OCI-LY7 (cell line): ENCODE measurements around the gene MAP2K5. TPM values are rescaled to one million over a fixed set of nuclear protein-coding genes. Genes with fewer than 3 reads are reported as not detected.

Source experiments
- BruUV-seq: library from RNA; stranded (reverse); fragments of 400-500 nt; replicated peaks from 2 replicates; lab custom pipeline; 2021; lab: Mats Ljungman, UMichigan
- CTCF ChIA-PET: fragments of 300-600 bp; sonication (Branson Sonifier 250); formaldehyde crosslinking; loops from one replicate; lab custom pipeline; 2022; ENCODE audit warnings: antibody characterized with exemption; ENCODE audit not compliant: unreplicated experiment; lab: Charles Lee
- POLR2A ChIA-PET: fragments of 300-600 bp; sonication (Branson Sonifier 250); formaldehyde crosslinking; loops from one replicate; lab custom pipeline; 2022; ENCODE audit warnings: antibody characterized with exemption; lab: Charles Lee
- DNase-seq: peaks from one replicate; pipeline ENCODE4 v3.0.0-alpha.2; 2015; ENCODE audit warnings: low spot score
- H2AFZ ChIP-seq: fragments of 200-600 bp; sonication (generic), shearing (Covaris generic); 2 replicates; pipeline ENCODE4 v1.6.1; 2014; ENCODE audit warnings: mild to moderate bottlenecking, antibody characterized with exemption, low read length, moderate library complexity
- H3K27ac ChIP-seq: fragments of 200-600 bp; sonication (generic); 2 replicates; pipeline ENCODE4 v1.5.1; 2014; ENCODE audit warnings: mixed run types, low read depth, mild to moderate bottlenecking, moderate library complexity, low read length, inconsistent platforms; ENCODE audit not compliant: poor library complexity, severe bottlenecking
- H3K36me3 ChIP-seq: fragments of 200-600 bp; sonication (generic); 2 replicates; pipeline ENCODE4 v1.6.1; 2014; ENCODE audit warnings: mild to moderate bottlenecking, antibody characterized with exemption, low read length, moderate library complexity, mixed read lengths; ENCODE audit not compliant: insufficient read depth
- H3K4me1 ChIP-seq: fragments of 200-600 bp; sonication (generic); 2 replicates; pipeline ENCODE4 v1.5.1; 2014; ENCODE audit warnings: mild to moderate bottlenecking, low read length; ENCODE audit not compliant: insufficient read depth, poor library complexity, severe bottlenecking
- H3K4me2 ChIP-seq: fragments of 200-600 bp; sonication (generic); 2 replicates; pipeline ENCODE4 v1.6.1; 2014; ENCODE audit warnings: mild to moderate bottlenecking, low read length
- H3K4me3 ChIP-seq: fragments of 200-600 bp; sonication (generic); 2 replicates; pipeline ENCODE4 v1.5.1; 2014; ENCODE audit warnings: mild to moderate bottlenecking, low read depth, low read length; ENCODE audit not compliant: poor library complexity, severe bottlenecking
- H3K79me2 ChIP-seq: fragments of 200-600 bp; sonication (generic); 2 replicates; pipeline ENCODE4 v1.6.1; 2016; ENCODE audit warnings: low read depth, mild to moderate bottlenecking, low read length, moderate library complexity, mixed read lengths; ENCODE audit not compliant: insufficient read depth
- H3K9me2 ChIP-seq: fragments of 200-600 bp; sonication (generic); 2 replicates; pipeline ENCODE4 v1.6.1; 2016; ENCODE audit warnings: mild to moderate bottlenecking, low read length, mixed read lengths; ENCODE audit not compliant: insufficient read depth
- H3K9me3 ChIP-seq: fragments of 200-600 bp; sonication (generic); 2 replicates; pipeline ENCODE4 v1.6.1; 2014; ENCODE audit warnings: mild to moderate bottlenecking, mixed run types, low read length, mixed read lengths
- H4K20me1 ChIP-seq: fragments of 200-600 bp; sonication (generic); 2 replicates; pipeline ENCODE4 v1.6.1; 2014; ENCODE audit warnings: mild to moderate bottlenecking, antibody characterized with exemption, low read length, moderate library complexity, mixed read lengths; ENCODE audit not compliant: insufficient read depth
- EZH2phosphoT487 ChIP-seq: fragments of 200-600 bp; sonication (generic); IDR thresholded peaks from 2 replicates; pipeline ENCODE4 v1.6.1; 2018; ENCODE audit warnings: low read depth, borderline replicate concordance, mild to moderate bottlenecking, mixed run types, antibody characterized with exemption, low read length, moderate library complexity, mixed read lengths
- intact Hi-C: fragments of 100-400 bp; cut with micrococcal nuclease; formaldehyde crosslinking; loops from one replicate; pipeline ENCODE4 v1.10.0; 2022; ENCODE audit not compliant: unreplicated experiment
- total RNA-seq, 2 experiments: library from RNA; depleted of rRNA in 1 of 2; stranded (reverse); fragments of >200 nt in 1 of 2; shearing (Covaris generic) in 1 of 2; gene quantifications; 2 replicates each; pipeline ENCODE4 v1.2.3, GENCODE V29; 2014 to 2022
- TF ChIP-seq, protein P1 (sequence below): fragments of 200-600 bp; sonication (generic); conservative IDR thresholded peaks from 2 replicates; pipeline ENCODE4 v1.5.1; 2014; ENCODE audit warnings: mild to moderate bottlenecking, antibody characterized with exemption, low read length, moderate library complexity, mixed read lengths

The MAP2K5 gene
- total RNA-seq, 2 experiments from 2014 or later = 10.2 to 35.0 TPM

DNA sequence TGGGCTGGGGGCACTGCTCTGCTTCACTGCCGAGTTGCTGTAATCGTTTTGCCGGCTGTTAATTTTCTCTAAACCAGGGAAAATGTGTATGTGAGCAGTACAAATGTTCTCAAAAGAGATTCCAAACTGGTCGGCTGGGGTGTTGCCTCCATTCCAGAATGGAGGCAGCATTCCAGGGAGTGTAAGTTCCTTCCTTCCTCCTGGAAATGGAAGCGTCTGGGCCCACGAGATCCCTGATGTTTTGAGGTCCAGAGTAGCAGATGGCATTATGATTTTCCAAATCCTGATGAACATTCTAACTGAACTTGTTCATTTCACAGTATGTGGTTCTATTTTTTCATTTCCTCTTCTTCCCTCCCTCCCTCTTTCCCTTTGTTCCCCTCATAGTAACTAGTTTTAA lies 218.4 kb downstream of the MAP2K5 start:
- no peaks in the 10 kb centered on the region for H4K20me1 ChIP-seq
- DNase-seq = no peak
- H3K4me3 ChIP-seq = peak overlapping the region; percentile 39
- no peak for TF ChIP-seq EZH2phosphoT487
- TF ChIP-seq, protein P1, sequence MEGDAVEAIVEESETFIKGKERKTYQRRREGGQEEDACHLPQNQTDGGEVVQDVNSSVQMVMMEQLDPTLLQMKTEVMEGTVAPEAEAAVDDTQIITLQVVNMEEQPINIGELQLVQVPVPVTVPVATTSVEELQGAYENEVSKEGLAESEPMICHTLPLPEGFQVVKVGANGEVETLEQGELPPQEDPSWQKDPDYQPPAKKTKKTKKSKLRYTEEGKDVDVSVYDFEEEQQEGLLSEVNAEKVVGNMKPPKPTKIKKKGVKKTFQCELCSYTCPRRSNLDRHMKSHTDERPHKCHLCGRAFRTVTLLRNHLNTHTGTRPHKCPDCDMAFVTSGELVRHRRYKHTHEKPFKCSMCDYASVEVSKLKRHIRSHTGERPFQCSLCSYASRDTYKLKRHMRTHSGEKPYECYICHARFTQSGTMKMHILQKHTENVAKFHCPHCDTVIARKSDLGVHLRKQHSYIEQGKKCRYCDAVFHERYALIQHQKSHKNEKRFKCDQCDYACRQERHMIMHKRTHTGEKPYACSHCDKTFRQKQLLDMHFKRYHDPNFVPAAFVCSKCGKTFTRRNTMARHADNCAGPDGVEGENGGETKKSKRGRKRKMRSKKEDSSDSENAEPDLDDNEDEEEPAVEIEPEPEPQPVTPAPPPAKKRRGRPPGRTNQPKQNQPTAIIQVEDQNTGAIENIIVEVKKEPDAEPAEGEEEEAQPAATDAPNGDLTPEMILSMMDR = no peak
- no peaks in the 10 kb centered on the region for H3K9me2 ChIP-seq
- no peaks in the 10 kb centered on the region for H3K36me3 ChIP-seq
- BruUV-seq = no TSS peak
- H3K79me2 ChIP-seq = no peaks in the 10 kb centered on the region
- H3K4me2 ChIP-seq = peak overlapping the region; percentile 78
- ChIA-PET CTCF (no interaction called here), POLR2A (interaction anchor here (1.2 to 2.4 kb wide), 3 partner anchors 10 to 146 kb away, joined by 3 to 7 read pairs (median 3); no protein-coding TSS in a partner anchor)
- H3K4me1 ChIP-seq = peaks cover 76% of the 10 kb centered on the region
- peak overlapping the region; percentile 80 for H2AFZ ChIP-seq
- intact Hi-C loops = no loop called here
- H3K9me3 ChIP-seq = no peaks in the 10 kb centered on the region
- peak overlapping the region; percentile 65 for H3K27ac ChIP-seq

DNA sequence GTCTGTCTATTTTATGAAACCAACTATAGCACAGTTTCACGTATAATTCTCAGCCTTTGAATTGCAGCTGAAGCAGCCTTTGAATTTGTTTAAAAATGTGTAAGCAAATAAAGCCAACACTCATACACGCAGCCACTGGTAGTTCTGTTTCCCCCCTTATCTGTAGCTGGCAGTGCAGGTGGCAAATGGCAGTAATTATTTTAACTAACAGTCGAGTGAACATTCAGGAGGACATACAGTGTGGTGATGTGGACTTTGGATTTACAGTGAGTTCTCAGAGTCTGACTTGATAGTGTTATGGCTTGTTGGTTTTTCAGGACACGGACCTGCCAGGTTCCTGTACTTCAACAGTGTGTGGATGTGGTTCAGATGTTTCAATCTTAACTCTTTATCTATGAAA lies 218.8 kb downstream of the MAP2K5 start:
- Histone ChIP-seq H3K4me3 (peak overlapping the region; percentile 39), H3K9me3 (no peaks in the 10 kb centered on the region), H4K20me1 (no peaks in the 10 kb centered on the region), H3K79me2 (no peaks in the 10 kb centered on the region), H3K4me1 (peaks cover 81% of the 10 kb centered on the region), H3K9me2 (no peaks in the 10 kb centered on the region), H3K36me3 (no peaks in the 10 kb centered on the region), H3K27ac (peak overlapping the region; percentile 65), H2AFZ (peak overlapping the region; percentile 80), H3K4me2 (peak overlapping the region; percentile 78)
- CTCF ChIA-PET = no interaction called here
- DNase-seq = peak; percentile 52
- no TSS peak for BruUV-seq
- TF ChIP-seq EZH2phosphoT487 = no peak
- TF ChIP-seq, protein P1 = no peak
- intact Hi-C loops = no loop called here
- POLR2A ChIA-PET = interaction anchor here (0.9 to 2.4 kb wide), 6 partner anchors 11 to 147 kb away, joined by 3 to 7 read pairs (median 4); no protein-coding TSS in a partner anchor
